ENCODE results near the gene KRTAP17-1. TPM values are rescaled to one million over a fixed set of nuclear protein-coding genes. Genes with fewer than 3 reads are reported as not detected.

Gene KRTAP17-1
- total RNA-seq, 1 experiment from 2014 or later: not detected

DNA sequence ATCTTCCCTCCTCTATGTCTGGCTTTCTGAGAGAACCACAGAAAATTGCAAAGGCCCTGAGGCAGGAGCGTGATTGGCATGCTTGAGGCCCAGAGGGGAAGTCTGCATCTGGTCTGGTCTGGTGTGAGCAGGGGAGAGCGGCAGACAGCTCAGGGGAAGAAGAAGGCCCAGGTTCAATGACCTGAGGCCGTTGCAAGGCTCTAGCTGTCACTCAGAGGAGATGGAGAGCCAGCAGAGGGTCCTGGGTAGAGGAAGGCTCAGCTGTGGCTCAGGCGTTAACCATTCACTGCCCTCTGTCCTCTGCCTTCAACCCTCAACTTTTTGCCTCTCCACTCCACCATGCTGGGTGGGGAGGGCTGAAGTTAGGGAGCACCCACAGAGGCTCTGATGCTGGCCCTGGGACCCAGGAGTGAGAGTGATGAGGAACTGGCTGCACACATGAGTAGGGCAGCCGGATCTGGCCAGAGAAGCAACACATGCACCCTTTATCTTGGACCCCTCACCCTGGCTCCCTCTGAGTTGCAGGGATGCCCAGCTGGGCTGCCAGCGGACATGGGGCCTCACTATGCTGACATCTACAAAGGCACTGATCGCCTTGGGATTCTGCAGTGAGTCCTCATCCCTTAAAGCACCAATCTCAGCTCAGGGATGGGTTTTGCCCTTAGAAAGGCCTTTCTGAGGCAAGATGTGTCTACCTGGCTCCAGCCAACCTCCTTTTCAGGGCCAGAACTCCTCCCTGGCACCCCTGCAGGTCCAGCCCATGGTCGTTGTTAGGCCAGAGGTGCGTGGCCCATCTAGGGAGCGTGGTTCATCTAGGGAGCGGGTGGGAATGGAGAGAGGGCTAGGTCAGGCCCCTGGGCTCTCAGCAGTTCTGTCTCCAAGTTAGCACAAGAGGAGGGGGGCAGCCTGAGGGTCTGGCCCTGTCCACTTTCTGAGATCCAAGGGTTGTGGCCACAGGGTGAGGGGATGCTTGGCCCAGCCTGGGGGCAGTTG is 7.7 kb upstream of the KRTAP17-1 start:
- H3K9me3 ChIP-seq (ENCODE audit: control insufficient read depth, insufficient read depth, low read depth, low read length): 0 out of 2 replicates have a peak, but pooled peaks cover 2% of the 10 kb centered on the region
- no peak overlapping the region for H3K27ac ChIP-seq (ENCODE audit: low read length)
- H3K27me3 ChIP-seq (ENCODE audit: control insufficient read depth, insufficient read depth, low read length): no peaks in the 10 kb centered on the region
- DNase-seq (ENCODE audit: low read depth, low spot score) (no peak), ATAC-seq (no peak)
- intact Hi-C loops (cut with micrococcal nuclease; ENCODE audit: unreplicated experiment) (loop anchor here (1.0 to 10.0 kb wide), 2 partner anchors 342 to 414 kb away; no protein-coding TSS in a partner anchor), in situ Hi-C loops (cut with HindIII; ENCODE audit: low pct_unique_long_range_greater_than_20kb, low sequenced_read_pairs) (no loop called here)
- no peaks in the 10 kb centered on the region for H3K4me1 ChIP-seq (ENCODE audit: control insufficient read depth, insufficient read depth, low read length)
- H3K36me3 ChIP-seq (ENCODE audit: control insufficient read depth, insufficient read depth, low read length): no peaks in the 10 kb centered on the region
- no peak for TF ChIP-seq SIN3A (IDR thresholded peaks at IDR 0.05; ENCODE audit: borderline replicate concordance, insufficient read depth, low read depth, low read length)
- TF ChIP-seq, protein P1, sequence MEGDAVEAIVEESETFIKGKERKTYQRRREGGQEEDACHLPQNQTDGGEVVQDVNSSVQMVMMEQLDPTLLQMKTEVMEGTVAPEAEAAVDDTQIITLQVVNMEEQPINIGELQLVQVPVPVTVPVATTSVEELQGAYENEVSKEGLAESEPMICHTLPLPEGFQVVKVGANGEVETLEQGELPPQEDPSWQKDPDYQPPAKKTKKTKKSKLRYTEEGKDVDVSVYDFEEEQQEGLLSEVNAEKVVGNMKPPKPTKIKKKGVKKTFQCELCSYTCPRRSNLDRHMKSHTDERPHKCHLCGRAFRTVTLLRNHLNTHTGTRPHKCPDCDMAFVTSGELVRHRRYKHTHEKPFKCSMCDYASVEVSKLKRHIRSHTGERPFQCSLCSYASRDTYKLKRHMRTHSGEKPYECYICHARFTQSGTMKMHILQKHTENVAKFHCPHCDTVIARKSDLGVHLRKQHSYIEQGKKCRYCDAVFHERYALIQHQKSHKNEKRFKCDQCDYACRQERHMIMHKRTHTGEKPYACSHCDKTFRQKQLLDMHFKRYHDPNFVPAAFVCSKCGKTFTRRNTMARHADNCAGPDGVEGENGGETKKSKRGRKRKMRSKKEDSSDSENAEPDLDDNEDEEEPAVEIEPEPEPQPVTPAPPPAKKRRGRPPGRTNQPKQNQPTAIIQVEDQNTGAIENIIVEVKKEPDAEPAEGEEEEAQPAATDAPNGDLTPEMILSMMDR (IDR thresholded peaks at IDR 0.05): no peak
- TF ChIP-seq, protein P2, sequence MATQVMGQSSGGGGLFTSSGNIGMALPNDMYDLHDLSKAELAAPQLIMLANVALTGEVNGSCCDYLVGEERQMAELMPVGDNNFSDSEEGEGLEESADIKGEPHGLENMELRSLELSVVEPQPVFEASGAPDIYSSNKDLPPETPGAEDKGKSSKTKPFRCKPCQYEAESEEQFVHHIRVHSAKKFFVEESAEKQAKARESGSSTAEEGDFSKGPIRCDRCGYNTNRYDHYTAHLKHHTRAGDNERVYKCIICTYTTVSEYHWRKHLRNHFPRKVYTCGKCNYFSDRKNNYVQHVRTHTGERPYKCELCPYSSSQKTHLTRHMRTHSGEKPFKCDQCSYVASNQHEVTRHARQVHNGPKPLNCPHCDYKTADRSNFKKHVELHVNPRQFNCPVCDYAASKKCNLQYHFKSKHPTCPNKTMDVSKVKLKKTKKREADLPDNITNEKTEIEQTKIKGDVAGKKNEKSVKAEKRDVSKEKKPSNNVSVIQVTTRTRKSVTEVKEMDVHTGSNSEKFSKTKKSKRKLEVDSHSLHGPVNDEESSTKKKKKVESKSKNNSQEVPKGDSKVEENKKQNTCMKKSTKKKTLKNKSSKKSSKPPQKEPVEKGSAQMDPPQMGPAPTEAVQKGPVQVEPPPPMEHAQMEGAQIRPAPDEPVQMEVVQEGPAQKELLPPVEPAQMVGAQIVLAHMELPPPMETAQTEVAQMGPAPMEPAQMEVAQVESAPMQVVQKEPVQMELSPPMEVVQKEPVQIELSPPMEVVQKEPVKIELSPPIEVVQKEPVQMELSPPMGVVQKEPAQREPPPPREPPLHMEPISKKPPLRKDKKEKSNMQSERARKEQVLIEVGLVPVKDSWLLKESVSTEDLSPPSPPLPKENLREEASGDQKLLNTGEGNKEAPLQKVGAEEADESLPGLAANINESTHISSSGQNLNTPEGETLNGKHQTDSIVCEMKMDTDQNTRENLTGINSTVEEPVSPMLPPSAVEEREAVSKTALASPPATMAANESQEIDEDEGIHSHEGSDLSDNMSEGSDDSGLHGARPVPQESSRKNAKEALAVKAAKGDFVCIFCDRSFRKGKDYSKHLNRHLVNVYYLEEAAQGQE (IDR thresholded peaks at IDR 0.05; ENCODE audit: insufficient read depth in 1 of 2, low read depth in 2 of 2, low read length in 1 of 2): no peak
- TF ChIP-seq POLR2AphosphoS5 (IDR thresholded peaks at IDR 0.05; ENCODE audit: low read depth, low read length): no peak
- TF ChIP-seq TCF7L2 (IDR thresholded peaks at IDR 0.05; ENCODE audit: low read depth, low read length): no peak
- POLR2A ChIA-PET: interaction anchor here (0.6 kb wide), 1 partner anchor 33 kb away, joined by 3 read pairs; no protein-coding TSS in a partner anchor
- CTCF ChIA-PET: interaction anchor here (1.0 to 2.6 kb wide), 4 partner anchors 11 to 413 kb away, joined by 3 to 11 read pairs (median 8); no protein-coding TSS in a partner anchor
- no TSS peak for BruUV-seq (replicated peaks)
- H3K4me3 ChIP-seq (ENCODE audit: low read depth in 2 of 2, low read length in 2 of 2): no peak overlapping the region

DNA sequence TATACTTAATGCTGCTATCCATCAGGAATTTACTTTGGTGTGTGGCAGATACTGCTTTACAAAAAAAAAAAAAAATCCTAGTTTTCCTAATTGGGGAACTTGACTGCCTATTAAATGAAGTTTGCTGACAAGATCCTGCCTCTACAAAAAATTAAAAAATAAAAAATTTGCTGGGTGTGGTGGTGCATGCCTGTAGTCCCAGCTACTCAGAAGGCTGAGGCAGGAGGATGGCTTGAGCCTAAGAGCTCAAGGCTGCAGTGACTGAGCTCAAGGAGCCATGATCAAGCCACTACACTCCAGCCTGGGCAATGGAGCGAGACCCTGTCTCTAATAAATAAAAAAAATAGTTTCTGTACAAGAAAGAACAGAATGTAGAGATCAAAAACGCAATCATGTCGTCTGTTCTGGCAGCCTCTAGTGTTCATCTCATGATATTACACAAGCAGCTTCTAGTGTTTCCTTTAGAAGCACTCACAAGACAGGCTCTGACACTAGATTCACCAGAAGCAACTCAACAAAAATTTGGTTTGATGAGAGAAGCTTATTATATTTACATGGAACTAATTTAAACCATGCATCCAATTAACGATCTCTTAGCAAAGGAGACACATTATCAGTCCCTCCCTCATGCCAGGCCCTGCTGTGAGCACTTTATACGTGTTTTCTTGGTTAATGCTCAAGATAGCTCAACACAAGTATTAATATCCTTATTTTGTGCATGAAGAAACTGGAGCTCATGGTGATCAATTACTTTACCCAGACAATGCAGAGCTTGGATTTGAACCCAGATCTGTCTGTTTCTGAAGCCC is 6.8 kb upstream of the KRTAP17-1 start:
- ATAC-seq (peak; percentile 72), DNase-seq (ENCODE audit: low read depth, low spot score) (peak; percentile 57)
- TF ChIP-seq, protein P2 (IDR thresholded peaks at IDR 0.05; ENCODE audit: insufficient read depth in 1 of 2, low read depth in 2 of 2, low read length in 1 of 2): no peak
- TF ChIP-seq SIN3A (IDR thresholded peaks at IDR 0.05; ENCODE audit: borderline replicate concordance, insufficient read depth, low read depth, low read length) (no peak), POLR2AphosphoS5 (IDR thresholded peaks at IDR 0.05; ENCODE audit: low read depth, low read length) (no peak), TCF7L2 (IDR thresholded peaks at IDR 0.05; ENCODE audit: low read depth, low read length) (peak; percentile 57)
- TF ChIP-seq, protein P1 (IDR thresholded peaks at IDR 0.05): peak; percentile 89
- H3K9me3 ChIP-seq (ENCODE audit: control insufficient read depth, insufficient read depth, low read depth, low read length): 0 out of 2 replicates have a peak, but pooled peaks cover 2% of the 10 kb centered on the region
- ChIA-PET POLR2A (interaction anchor here (0.6 kb wide), 1 partner anchor 34 kb away, joined by 3 read pairs; no protein-coding TSS in a partner anchor), CTCF (interaction anchor here (0.6 to 2.6 kb wide), 7 partner anchors 12 to 412 kb away, joined by 3 to 12 read pairs (median 4); no protein-coding TSS in a partner anchor)
- in situ Hi-C loops (cut with HindIII; ENCODE audit: low pct_unique_long_range_greater_than_20kb, low sequenced_read_pairs): no loop called here
- no peak overlapping the region for H3K27ac ChIP-seq (ENCODE audit: low read length)
- BruUV-seq (replicated peaks): no TSS peak
- H3K4me1 ChIP-seq (ENCODE audit: control insufficient read depth, insufficient read depth, low read length): no peaks in the 10 kb centered on the region
- intact Hi-C loops (cut with micrococcal nuclease; ENCODE audit: unreplicated experiment): loop anchor here (1.0 to 10.0 kb wide), 2 partner anchors 343 to 413 kb away; no protein-coding TSS in a partner anchor
- no peak overlapping the region for H3K4me3 ChIP-seq (ENCODE audit: low read depth in 2 of 2, low read length in 2 of 2)
- H3K36me3 ChIP-seq (ENCODE audit: control insufficient read depth, insufficient read depth, low read length): no peaks in the 10 kb centered on the region
- H3K27me3 ChIP-seq (ENCODE audit: control insufficient read depth, insufficient read depth, low read length): no peaks in the 10 kb centered on the region

Data from Panc1 (cell line).